Measurements from ENCODE around the gene LRRC31.

Gene LRRC31

DNA sequence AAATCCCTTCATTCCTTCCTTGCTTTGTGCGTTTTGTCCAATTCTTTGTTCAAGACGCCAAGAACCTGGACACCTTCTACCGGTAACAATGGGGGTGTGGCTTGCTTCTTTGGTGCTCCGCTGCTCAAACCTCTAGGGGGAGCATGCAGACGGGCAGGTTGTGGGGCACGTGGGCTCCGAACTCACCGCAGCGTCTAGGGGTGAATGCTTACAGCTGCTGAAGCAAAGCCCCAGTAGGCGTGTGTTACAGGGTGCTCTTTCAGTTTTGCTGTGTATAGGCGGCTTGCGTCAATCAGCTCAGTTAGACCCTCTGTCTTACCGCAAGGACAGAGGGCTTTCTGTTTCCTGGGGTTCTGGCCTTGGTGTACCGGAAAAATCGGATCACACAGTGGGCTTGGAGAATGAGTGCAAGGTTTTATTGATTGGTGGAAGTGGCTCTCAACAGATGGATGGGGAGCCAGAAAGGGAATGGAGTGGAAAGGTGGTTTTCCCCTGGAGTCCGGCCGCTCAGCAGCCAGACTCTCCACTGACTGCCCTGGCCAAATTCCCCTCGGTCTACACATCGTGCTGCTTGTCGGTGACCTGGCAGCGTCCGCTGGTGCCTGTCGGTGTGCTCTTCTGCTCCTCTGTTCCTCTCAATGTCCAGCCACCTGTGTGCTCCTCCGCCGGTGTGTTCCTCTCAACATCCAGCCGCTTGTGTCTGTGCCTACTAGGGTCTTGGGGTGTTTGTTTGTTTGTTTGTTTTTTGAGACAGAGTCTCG, 55.8 kb downstream of the LRRC31 start:
- peak; percentile 26 to 58 for DNase-seq (ENCODE audit: low read depth in 1 of 2, low spot score in 1 of 2)

- no peak for DNase-seq (ENCODE audit: low read depth in 1 of 2, low spot score in 1 of 2)
Measured at GRCh38 chr3:169813278-169813677, 56.5 kb downstream of the LRRC31 start.

- peak; percentile 13 to 47 for DNase-seq (ENCODE audit: low read depth in 1 of 2, low spot score in 1 of 2)
Measured at GRCh38 chr3:169812332-169813235, 57.2 kb downstream of the LRRC31 start, which contains the start of the genes LRRC34 and LRRIQ4. Gene LRRC34 (minus strand): TSS chr3:169812904. CDS start chr3:169812548, 356 bp downstream. Gene LRRIQ4 (plus strand): TSS chr3:169812870. CDS start chr3:169821922, 9,052 bp downstream.

GRCh38 chr3:169811631-169812331, 58.0 kb downstream of the LRRC31 start:
- no peak for DNase-seq (ENCODE audit: low read depth in 1 of 2, low spot score in 1 of 2)

DNA sequence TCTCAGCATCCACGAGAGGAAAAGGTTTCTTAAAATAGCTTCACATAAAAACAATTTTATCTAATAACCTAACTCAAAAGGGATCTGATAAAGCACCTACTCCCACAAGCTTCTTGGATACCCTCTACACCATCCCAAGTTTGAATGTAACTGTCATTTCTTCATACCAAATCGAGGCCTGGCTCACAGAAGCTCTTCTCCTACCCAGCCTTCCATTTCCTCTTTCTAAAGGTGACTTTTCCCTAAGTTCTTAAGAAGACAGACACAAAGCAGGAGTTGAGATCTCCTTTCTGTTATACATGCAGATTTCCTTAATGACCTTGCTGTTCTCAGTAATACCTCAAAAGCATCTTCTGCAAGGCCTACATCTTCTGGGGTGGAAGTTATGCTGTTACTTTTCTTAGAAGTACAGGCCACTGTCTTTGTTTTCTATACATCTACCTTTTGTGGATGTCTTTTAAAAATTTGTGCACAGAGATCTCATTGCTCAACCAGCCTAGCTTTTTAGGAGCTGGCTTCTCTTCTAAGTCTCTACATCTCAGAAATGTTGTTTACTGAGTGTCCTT, 60.4 kb downstream of the LRRC31 start:
- DNase-seq (ENCODE audit: low read depth in 1 of 2, low spot score in 1 of 2), result no peak

- no peak for DNase-seq (ENCODE audit: low read depth in 1 of 2, low spot score in 1 of 2)
Measured at GRCh38 chr3:169804681-169805080, 65.1 kb downstream of the LRRC31 start.

DNA sequence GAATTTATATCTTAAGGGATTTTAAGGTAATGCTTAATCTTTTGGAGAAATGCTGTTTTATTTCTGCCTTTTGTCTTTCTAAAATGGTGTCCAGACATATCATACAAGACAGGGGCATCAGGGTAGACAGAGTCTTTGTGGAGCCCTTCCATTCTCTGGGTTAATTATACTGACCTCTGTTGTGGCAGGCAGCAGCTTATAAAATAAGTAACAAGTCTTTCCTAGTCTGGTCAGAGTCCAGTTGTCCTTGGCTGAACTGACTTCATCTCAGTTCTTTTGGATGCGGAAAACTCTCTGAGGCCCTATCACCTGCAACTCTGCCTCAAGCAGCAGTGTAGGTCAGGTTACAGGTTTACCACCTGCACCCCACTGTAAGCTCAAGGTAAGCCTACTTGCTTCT, 77.4 kb downstream of the LRRC31 start:
- no peak for DNase-seq (ENCODE audit: low read depth in 1 of 2, low spot score in 1 of 2)

GRCh38 chr3:169790687-169791429, 78.9 kb downstream of the LRRC31 start:
- no peak for DNase-seq (ENCODE audit: low read depth in 1 of 2, low spot score in 1 of 2)

DNA sequence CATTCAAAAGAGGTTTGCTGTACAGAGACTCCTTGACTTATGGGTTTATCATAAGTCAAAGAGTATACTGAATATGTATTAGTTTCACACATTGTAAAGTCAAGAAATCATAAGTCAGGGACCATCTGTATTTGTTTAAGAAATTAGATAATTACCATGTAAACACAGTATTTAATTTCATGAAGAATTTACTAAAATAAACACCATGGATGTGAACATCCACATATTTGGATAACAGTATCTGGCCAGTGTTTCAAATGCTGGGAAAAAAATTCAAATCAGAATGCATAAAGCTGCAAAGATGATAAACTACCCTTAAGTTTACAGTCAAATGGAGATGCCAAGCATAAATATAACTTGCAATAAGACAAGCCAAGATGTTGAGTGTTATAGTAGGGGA, 79.5 kb downstream of the LRRC31 start:
- DNase-seq (ENCODE audit: low read depth in 1 of 2, low spot score in 1 of 2), result no peak
